Keratinocyte (primary cell): ENCODE results near the gene ATP12A. TPM values are rescaled to one million over a fixed set of nuclear protein-coding genes. Genes with fewer than 3 reads are reported as not detected.

ENCODE experiments used
- DNase-seq: peaks from one replicate; pipeline ENCODE4 v3.0.0-alpha.2; 2011; ENCODE audit warnings: low read depth, missing footprints, low spot score
- FAIRE-seq: peaks from 2 replicates; lab custom pipeline; 2011; peaks lifted over from hg19 to GRCh38; lab: Jason Lieb, UNC
- H2AFZ ChIP-seq: 2 replicates; pipeline ENCODE4 v1.6.0; 2012; ENCODE audit warnings: low read length, control low read depth, inconsistent platforms; ENCODE audit not compliant: control insufficient read depth
- H3K27ac ChIP-seq: 2 replicates; pipeline ENCODE4 v1.5.1; 2011; ENCODE audit warnings: low read length; ENCODE audit not compliant: control insufficient read depth, insufficient read depth
- H3K27me3 ChIP-seq: 3 replicates; pipeline ENCODE4 v1.6.0; 2011; ENCODE audit warnings: low read length; ENCODE audit not compliant: control insufficient read depth, insufficient read depth; ENCODE audit errors: extremely low read depth
- H3K36me3 ChIP-seq, 2 experiments: 2 replicates in 1 of 2; 3 replicates in 1 of 2; pipeline ENCODE4 v1.5.1; 2011; ENCODE audit warnings: low read length in 2 of 2, mild to moderate bottlenecking in 1 of 2; ENCODE audit not compliant: control insufficient read depth in 2 of 2, insufficient read depth in 2 of 2; ENCODE audit errors: extremely low read depth in 1 of 2
- H3K4me1 ChIP-seq: 3 replicates; pipeline ENCODE4 v1.5.1; 2011; ENCODE audit warnings: low read length; ENCODE audit not compliant: control insufficient read depth, insufficient read depth; ENCODE audit errors: extremely low read depth
- H3K4me2 ChIP-seq: 3 replicates; pipeline ENCODE4 v1.6.0; 2011; ENCODE audit warnings: low read depth, low read length; ENCODE audit not compliant: control insufficient read depth, insufficient read depth; ENCODE audit errors: extremely low read depth
- H3K4me3 ChIP-seq, 3 experiments: fragments of 200-600 bp in 1 of 3; sonication (generic) in 1 of 3; 2 replicates in 2 of 3; 3 replicates in 1 of 3; pipeline ENCODE4 v1.5.1; 2011 to 2016; ENCODE audit warnings: low read length in 3 of 3, mild to moderate bottlenecking in 3 of 3, control low read depth in 2 of 3, inconsistent platforms in 1 of 3, low read depth in 1 of 3, mixed read lengths in 1 of 3, mixed run types in 1 of 3, moderate library complexity in 1 of 3; ENCODE audit not compliant: control insufficient read depth in 2 of 3, insufficient read depth in 2 of 3; ENCODE audit errors: extremely low read depth in 1 of 3
- H3K79me2 ChIP-seq: 2 replicates; pipeline ENCODE4 v1.6.0; 2012; ENCODE audit warnings: low read length; ENCODE audit not compliant: control insufficient read depth, insufficient read depth
- H3K9ac ChIP-seq: 3 replicates; pipeline ENCODE4 v1.6.0; 2011; ENCODE audit warnings: low read length; ENCODE audit not compliant: control insufficient read depth, insufficient read depth; ENCODE audit errors: extremely low read depth
- H3K9me1 ChIP-seq: 3 replicates; pipeline ENCODE4 v1.6.0; 2011; ENCODE audit warnings: low read length; ENCODE audit not compliant: control insufficient read depth, insufficient read depth; ENCODE audit errors: extremely low read depth
- H3K9me3 ChIP-seq: 2 replicates; pipeline ENCODE4 v1.5.1; 2012; ENCODE audit warnings: low read depth, low read length; ENCODE audit not compliant: control insufficient read depth
- H4K20me1 ChIP-seq: 3 replicates; pipeline ENCODE4 v1.6.0; 2011; ENCODE audit warnings: low read length; ENCODE audit not compliant: control insufficient read depth, insufficient read depth; ENCODE audit errors: extremely low read depth
- EZH2 ChIP-seq: IDR thresholded peaks from one replicate; pipeline ENCODE4 v1.6.1; 2012; ENCODE audit warnings: inconsistent platforms, mild to moderate bottlenecking, low read length, moderate library complexity
- dilution Hi-C: fragments of 300-500 bp; cut with MboI; formaldehyde crosslinking; loops from one replicate; pipeline ENCODE4 v1.7.0; 2020; ENCODE audit warnings: low sequenced_read_pairs; ENCODE audit not compliant: extremely low pct_ligation_motif_present
- polyA plus RNA-seq, 5 experiments: library from polyadenylated mRNA; depleted of rRNA in 3 of 5; stranded (reverse) in 3 of 5; stranded (forward) in 1 of 5; unstranded in 1 of 5; fragments of >200 nt; gene quantifications; 1 replicate in 1 of 5; 2 replicates in 3 of 5; 3 replicates in 1 of 5; pipeline versions ENCODE4 v1.2.1 to v1.2.3, GENCODE V29; 2011 to 2012; ENCODE audit warnings: missing spikeins in 2 of 5, low read depth in 1 of 5, low replicate concordance in 1 of 5
- TF ChIP-seq, protein P1 (sequence below), 3 experiments: IDR thresholded peaks in 1 of 3; conservative IDR thresholded peaks in 1 of 3; optimal IDR thresholded peaks in 1 of 3; 2 replicates in 2 of 3; 3 replicates in 1 of 3; pipeline versions ENCODE3 to v1.5.1; 2011; ENCODE audit warnings: low read length in 3 of 3, mild to moderate bottlenecking in 3 of 3, moderate library complexity in 2 of 3, control low read depth in 1 of 3, inconsistent platforms in 1 of 3; ENCODE audit not compliant: insufficient read depth in 2 of 3; ENCODE audit errors: extremely low read depth in 1 of 3

Gene ATP12A
- polyA plus RNA-seq, 1 donor (not counting 4 experiments of a cell fraction or from before 2014, with no cell fraction given): 0.79 TPM

- no peak overlapping the region for H3K9ac ChIP-seq
- dilution Hi-C loops: no loop called here
- no peak overlapping the region for H3K27ac ChIP-seq
- peaks cover 38% of the 10 kb centered on the region for H3K27me3 ChIP-seq
- FAIRE-seq (no peak), DNase-seq (no peak)
- H3K4me3 ChIP-seq: peak overlapping the region; percentile 33 to 57 (median 50)
- H3K4me1 ChIP-seq: peaks cover 7% of the 10 kb centered on the region
- peak overlapping the region; percentile 24 for H2AFZ ChIP-seq
- peak overlapping the region; percentile 59 for H3K4me2 ChIP-seq
- no peaks in the 10 kb centered on the region for H3K36me3 ChIP-seq
- TF ChIP-seq, protein P1, sequence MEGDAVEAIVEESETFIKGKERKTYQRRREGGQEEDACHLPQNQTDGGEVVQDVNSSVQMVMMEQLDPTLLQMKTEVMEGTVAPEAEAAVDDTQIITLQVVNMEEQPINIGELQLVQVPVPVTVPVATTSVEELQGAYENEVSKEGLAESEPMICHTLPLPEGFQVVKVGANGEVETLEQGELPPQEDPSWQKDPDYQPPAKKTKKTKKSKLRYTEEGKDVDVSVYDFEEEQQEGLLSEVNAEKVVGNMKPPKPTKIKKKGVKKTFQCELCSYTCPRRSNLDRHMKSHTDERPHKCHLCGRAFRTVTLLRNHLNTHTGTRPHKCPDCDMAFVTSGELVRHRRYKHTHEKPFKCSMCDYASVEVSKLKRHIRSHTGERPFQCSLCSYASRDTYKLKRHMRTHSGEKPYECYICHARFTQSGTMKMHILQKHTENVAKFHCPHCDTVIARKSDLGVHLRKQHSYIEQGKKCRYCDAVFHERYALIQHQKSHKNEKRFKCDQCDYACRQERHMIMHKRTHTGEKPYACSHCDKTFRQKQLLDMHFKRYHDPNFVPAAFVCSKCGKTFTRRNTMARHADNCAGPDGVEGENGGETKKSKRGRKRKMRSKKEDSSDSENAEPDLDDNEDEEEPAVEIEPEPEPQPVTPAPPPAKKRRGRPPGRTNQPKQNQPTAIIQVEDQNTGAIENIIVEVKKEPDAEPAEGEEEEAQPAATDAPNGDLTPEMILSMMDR (optimal IDR thresholded peaks at IDR 0.05 in 1 of 3, IDR thresholded peaks at IDR 0.05 in 1 of 3, conservative IDR thresholded peaks at IDR 0.05 in 1 of 3; ENCODE audit: extremely low read depth in 1 of 3, insufficient read depth in 2 of 3, low read length in 3 of 3): no peak
- no peak for TF ChIP-seq EZH2
- no peaks in the 10 kb centered on the region for H3K9me3 ChIP-seq
- no peaks in the 10 kb centered on the region for H3K9me1 ChIP-seq
- H3K79me2 ChIP-seq: no peaks in the 10 kb centered on the region
- no peaks in the 10 kb centered on the region for H4K20me1 ChIP-seq
Observed at GRCh38 chr13:24747248-24748060, 67.2 kb downstream of the ATP12A start.

- Histone ChIP-seq H3K27ac (no peak overlapping the region), H3K27me3 (peaks cover 38% of the 10 kb centered on the region), H2AFZ (no peak overlapping the region), H3K79me2 (no peaks in the 10 kb centered on the region), H3K9ac (no peak overlapping the region), H3K9me1 (no peaks in the 10 kb centered on the region), H3K9me3 (no peaks in the 10 kb centered on the region), H3K36me3 (no peaks in the 10 kb centered on the region), H3K4me1 (peaks cover 7% of the 10 kb centered on the region), H3K4me3 (peak overlapping the region in 1 of 3 experiments; percentile 57), H4K20me1 (no peaks in the 10 kb centered on the region), H3K4me2 (peak overlapping the region; percentile 59)
- dilution Hi-C loops: no loop called here
- no peak for DNase-seq
- TF ChIP-seq EZH2: no peak
- TF ChIP-seq, protein P1 (optimal IDR thresholded peaks at IDR 0.05 in 1 of 3, IDR thresholded peaks at IDR 0.05 in 1 of 3, conservative IDR thresholded peaks at IDR 0.05 in 1 of 3; ENCODE audit: extremely low read depth in 1 of 3, insufficient read depth in 2 of 3, low read length in 3 of 3): no peak
- no peak for FAIRE-seq
Observed at GRCh38 chr13:24748061-24748400, 67.8 kb downstream of the ATP12A start.
